Testis (tissue), 3 donors: ENCODE results near the gene RUNX3. TPM values are rescaled to one million over a fixed set of nuclear protein-coding genes. Genes with fewer than 3 reads are reported as not detected.

Experiments used
- DNase-seq: peaks from one replicate; pipeline ENCODE4 v3.0.0-alpha.2; 2019
- H3K27ac ChIP-seq, 2 donors: fragments of 200-600 bp; sonication (generic); one replicate each; pipeline ENCODE4 v1.5.1; 2019
- H3K27me3 ChIP-seq: fragments of 200-600 bp; sonication (generic); one replicate; pipeline ENCODE4 v1.5.1; 2019
- H3K36me3 ChIP-seq: fragments of 200-600 bp; sonication (generic); one replicate; pipeline ENCODE4 v1.5.1; 2017; ENCODE audit warnings: low read depth; ENCODE audit errors: missing control alignments
- H3K4me1 ChIP-seq: fragments of 200-600 bp; sonication (generic); one replicate; pipeline ENCODE4 v1.5.1; 2019
- H3K4me3 ChIP-seq, 2 donors: fragments of 200-600 bp; sonication (generic); one replicate each; pipeline ENCODE4 v1.5.1; 2017 to 2019
- H3K9me3 ChIP-seq: fragments of 200-600 bp; sonication (generic); one replicate; pipeline ENCODE4 v1.5.1; 2017
- CTCF ChIP-seq, 3 experiments: fragments of 450-650 bp in 2 of 3; fragments of 200-600 bp in 1 of 3; sonication (generic) in 1 of 3; IDR thresholded peaks; one replicate each; pipeline ENCODE4 v1.5.1; 2016 to 2019; ENCODE audit warnings: antibody characterized with exemption in 3 of 3, mild to moderate bottlenecking in 2 of 3, moderate library complexity in 1 of 3
- POLR2A ChIP-seq: fragments of 450-650 bp; IDR thresholded peaks from one replicate; pipeline ENCODE4 v1.6.1; 2017; ENCODE audit warnings: antibody characterized with exemption, mild to moderate bottlenecking, moderate library complexity
- WGBS, 2 donors: methylation state at CpG; one replicate each; pipeline ENCODE4 v1.1.5; 2018; 5-methylcytosine and 5-hydroxymethylcytosine counted together
- intact Hi-C: fragments of 100-400 bp; cut with DNase I; formaldehyde crosslinking; loops from one replicate; pipeline ENCODE4 v1.15.1; 2023; ENCODE audit warnings: low total_unique reads
- polyA plus RNA-seq: library from polyadenylated mRNA; stranded (reverse); fragments of 350-450 nt; fragmentation: Illumina TruSeq; extraction: RNeasy Lipid Tissue Mini Kit (QIAGEN cat#74804); gene quantifications from one replicate; pipeline ENCODE4 v1.2.3, GENCODE V29; 2014; ENCODE audit warnings: low read depth, low replicate concordance; ENCODE audit not compliant: insufficient read depth
- total RNA-seq, 2 donors: library from RNA; depleted of rRNA; stranded (reverse); fragments of >200 nt; gene quantifications; one replicate each; pipeline ENCODE4 v1.2.3, GENCODE V29; 2016

RUNX3 gene
- total and polyA plus RNA-seq, 3 donors from 2014 or later: 5.1 to 6.4 (median 5.7) TPM

- no peaks in the 10 kb centered on the region for H3K4me1 ChIP-seq
- no peak for TF ChIP-seq CTCF (IDR thresholded peaks at IDR 0.05)
- no peak for TF ChIP-seq POLR2A
- H3K4me3 ChIP-seq: no peak overlapping the region
- H3K27ac ChIP-seq: no peak overlapping the region
- no peaks in the 10 kb centered on the region for H3K36me3 ChIP-seq
- no peaks in the 10 kb centered on the region for H3K9me3 ChIP-seq
- no peaks in the 10 kb centered on the region for H3K27me3 ChIP-seq
- intact Hi-C loops: no loop called here
- no peak for DNase-seq
- WGBS, 2 donors: 86 to 100% methylated on average over 1 of the region's 1 CpG
Observed at GRCh38 chr1:24858277-24858676, 71.8 kb downstream of the RUNX3 start.

- intact Hi-C loops: no loop called here
- no peak for TF ChIP-seq CTCF (IDR thresholded peaks at IDR 0.05)
- no peak for TF ChIP-seq POLR2A
- Histone ChIP-seq H3K27me3 (no peaks in the 10 kb centered on the region), H3K27ac (no peak overlapping the region), H3K9me3 (no peaks in the 10 kb centered on the region), H3K4me1 (no peaks in the 10 kb centered on the region), H3K36me3 (no peaks in the 10 kb centered on the region), H3K4me3 (no peak overlapping the region)
- DNase-seq: no peak
- 72 to 94% methylated on average over 4 to 6 of the region's 6 CpGs for WGBS, 2 donors
Observed at GRCh38 chr1:24857507-24858133, 72.5 kb downstream of the RUNX3 start.

GRCh38 chr1:24856787-24857506 is 73.1 kb downstream of the RUNX3 start:
- 88 to 90% methylated on average over 16 of the region's 16 CpGs for WGBS, 2 donors
- Histone ChIP-seq H3K4me3 (no peak overlapping the region), H3K36me3 (no peaks in the 10 kb centered on the region), H3K27me3 (no peaks in the 10 kb centered on the region), H3K4me1 (no peaks in the 10 kb centered on the region), H3K9me3 (no peaks in the 10 kb centered on the region), H3K27ac (no peak overlapping the region)
- no peak for DNase-seq
- intact Hi-C loops: no loop called here
- TF ChIP-seq CTCF (IDR thresholded peaks at IDR 0.05): no peak
- no peak for TF ChIP-seq POLR2A

- no peaks in the 10 kb centered on the region for H3K4me1 ChIP-seq
- DNase-seq: no peak
- H3K36me3 ChIP-seq: no peaks in the 10 kb centered on the region
- WGBS, 2 donors: 78 to 96% methylated on average over 5 of the region's 5 CpGs
- intact Hi-C loops: no loop called here
- H3K27me3 ChIP-seq: no peaks in the 10 kb centered on the region
- H3K4me3 ChIP-seq: no peak overlapping the region
- no peaks in the 10 kb centered on the region for H3K9me3 ChIP-seq
- TF ChIP-seq CTCF (IDR thresholded peaks at IDR 0.05) (no peak), POLR2A (no peak)
- no peak overlapping the region for H3K27ac ChIP-seq
Observed at GRCh38 chr1:24855474-24855873, 74.6 kb downstream of the RUNX3 start.
